HG03196 (cell line): ENCODE measurements around the gene CNBP.
"Not testable (repeated sequence)": the region's sequence is repeated elsewhere in the genome, so short reads cannot be mapped to it uniquely, and the experiment has no call there.

Experiments used
- ATAC-seq: cut with Tn5 transposase; IDR thresholded peaks from one replicate; pipeline ENCODE4 v1.9.1; 2021; ENCODE audit not compliant: unreplicated experiment

Gene CNBP

GRCh38 chr3:129183569-129184395 is at the start of gene CNBP:
TSS of gene CNBP (minus strand) at chr3:129183896. CDS start at chr3:129171757, 12,139 bp downstream.
- peak; percentile 97 for ATAC-seq

- ATAC-seq = no peak
Measured at GRCh38 chr3:129231331-129232119, 47.8 kb upstream of the CNBP start.

GRCh38 chr3:129230311-129231019 is 46.8 kb upstream of the CNBP start:
- no peak for ATAC-seq

- no peak for ATAC-seq
Measured at GRCh38 chr3:129228891-129229585, 45.3 kb upstream of the CNBP start.

- no peak for ATAC-seq
Measured at GRCh38 chr3:129226374-129226773, 42.7 kb upstream of the CNBP start.

- no peak for ATAC-seq
Measured at GRCh38 chr3:129224984-129225393, 41.3 kb upstream of the CNBP start.

GRCh38 chr3:129224387-129224786 is 40.7 kb upstream of the CNBP start:
- not testable (repeated sequence) for ATAC-seq

- no peak for ATAC-seq
Measured at GRCh38 chr3:129218742-129219141, 35.0 kb upstream of the CNBP start.

- ATAC-seq = no peak
Measured at GRCh38 chr3:129213238-129213637, 29.5 kb upstream of the CNBP start.

- ATAC-seq = no peak
Measured at GRCh38 chr3:129211772-129212171, 28.1 kb upstream of the CNBP start.

GRCh38 chr3:129211345-129211744 is 27.6 kb upstream of the CNBP start:
- ATAC-seq = no peak

GRCh38 chr3:129207479-129207878 is 23.8 kb upstream of the CNBP start:
- no peak for ATAC-seq

- ATAC-seq = no peak
Measured at GRCh38 chr3:129205109-129205832, 21.6 kb upstream of the CNBP start.

- ATAC-seq = no peak
Measured at GRCh38 chr3:129204473-129204872, 20.8 kb upstream of the CNBP start.

- ATAC-seq = no peak
Measured at GRCh38 chr3:129199366-129199765, 15.7 kb upstream of the CNBP start.

GRCh38 chr3:129197321-129197720 is 13.6 kb upstream of the CNBP start:
- no peak for ATAC-seq

- no peak for ATAC-seq
Measured at GRCh38 chr3:129196601-129197000, 12.9 kb upstream of the CNBP start.

- no peak for ATAC-seq
Measured at GRCh38 chr3:129195731-129196256, 12.1 kb upstream of the CNBP start.

- not testable (repeated sequence) for ATAC-seq
Measured at GRCh38 chr3:129189793-129190192, 6.1 kb upstream of the CNBP start.

- no peak for ATAC-seq
Measured at GRCh38 chr3:129187857-129188256, 4.2 kb upstream of the CNBP start.
